Measurements from ENCODE around the gene SLC18A2. TPM values are rescaled to one million over a fixed set of nuclear protein-coding genes. Genes with fewer than 3 reads are reported as not detected.

The SLC18A2 gene
- total and polyA plus RNA-seq, 2 donors (not counting 1 experiment from before 2014, with no cell fraction given), result under 0.01 TPM; not detected in 1

DNA sequence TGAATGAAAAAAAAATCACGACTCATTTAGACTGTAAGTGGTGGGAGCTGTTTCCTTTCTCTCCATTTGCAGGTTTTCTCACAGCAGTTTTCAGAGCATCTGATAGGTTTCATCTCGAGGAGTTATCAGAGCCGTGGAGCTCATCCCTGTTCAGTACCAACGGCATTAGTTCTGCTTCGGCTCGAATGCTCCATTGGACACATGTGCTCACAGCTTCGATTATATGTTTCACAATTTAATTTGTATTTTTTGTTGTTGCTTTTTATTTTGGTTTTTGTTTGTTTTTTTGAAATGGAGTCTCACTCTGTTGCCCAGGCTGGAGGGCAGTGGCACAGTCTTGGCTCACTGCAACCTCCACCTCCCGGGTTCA is 1.5 kb downstream of the SLC18A2 start:
- no peak overlapping the region for H3K4me3 ChIP-seq (replicated peaks in 1 of 4; ENCODE audit: control extremely low read depth in 1 of 4, insufficient read depth in 1 of 4, low read depth in 3 of 4, low read length in 4 of 4)
- no peaks in the 10 kb centered on the region for H3K9me3 ChIP-seq (ENCODE audit: control insufficient read depth, insufficient read depth, low read depth, low read length)
- H3K36me3 ChIP-seq (ENCODE audit: control insufficient read depth, insufficient read depth, low read length), result no peaks in the 10 kb centered on the region
- no peaks in the 10 kb centered on the region for H3K79me2 ChIP-seq (ENCODE audit: control insufficient read depth, insufficient read depth, low read length)
- H4K20me1 ChIP-seq (ENCODE audit: control insufficient read depth, extremely low read depth, insufficient read depth, low read length), result no peaks in the 10 kb centered on the region
- no peak for DNase-seq (ENCODE audit: low read depth in 2 of 2)
- no peak overlapping the region for H2AFZ ChIP-seq (ENCODE audit: low read length)
- no peak overlapping the region for H3K9ac ChIP-seq (ENCODE audit: insufficient read depth, low read length)
- H3K4me1 ChIP-seq (ENCODE audit: control insufficient read depth, extremely low read depth, insufficient read depth, low read length), result no peaks in the 10 kb centered on the region
- no peak for TF ChIP-seq EZH2 (IDR thresholded peaks at IDR 0.05; ENCODE audit: low read length, missing control alignments)
- TF ChIP-seq, protein P1, sequence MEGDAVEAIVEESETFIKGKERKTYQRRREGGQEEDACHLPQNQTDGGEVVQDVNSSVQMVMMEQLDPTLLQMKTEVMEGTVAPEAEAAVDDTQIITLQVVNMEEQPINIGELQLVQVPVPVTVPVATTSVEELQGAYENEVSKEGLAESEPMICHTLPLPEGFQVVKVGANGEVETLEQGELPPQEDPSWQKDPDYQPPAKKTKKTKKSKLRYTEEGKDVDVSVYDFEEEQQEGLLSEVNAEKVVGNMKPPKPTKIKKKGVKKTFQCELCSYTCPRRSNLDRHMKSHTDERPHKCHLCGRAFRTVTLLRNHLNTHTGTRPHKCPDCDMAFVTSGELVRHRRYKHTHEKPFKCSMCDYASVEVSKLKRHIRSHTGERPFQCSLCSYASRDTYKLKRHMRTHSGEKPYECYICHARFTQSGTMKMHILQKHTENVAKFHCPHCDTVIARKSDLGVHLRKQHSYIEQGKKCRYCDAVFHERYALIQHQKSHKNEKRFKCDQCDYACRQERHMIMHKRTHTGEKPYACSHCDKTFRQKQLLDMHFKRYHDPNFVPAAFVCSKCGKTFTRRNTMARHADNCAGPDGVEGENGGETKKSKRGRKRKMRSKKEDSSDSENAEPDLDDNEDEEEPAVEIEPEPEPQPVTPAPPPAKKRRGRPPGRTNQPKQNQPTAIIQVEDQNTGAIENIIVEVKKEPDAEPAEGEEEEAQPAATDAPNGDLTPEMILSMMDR (conservative IDR thresholded peaks at IDR 0.05 in 1 of 2, IDR thresholded peaks at IDR 0.05 in 1 of 2; ENCODE audit: low read depth in 1 of 2, low read length in 2 of 2), result no peak
- no peak overlapping the region for H3K4me2 ChIP-seq (ENCODE audit: extremely low read depth, insufficient read depth, low read length)
- peaks cover 3% of the 10 kb centered on the region for H3K27me3 ChIP-seq (ENCODE audit: control insufficient read depth, insufficient read depth, low read length)
- no peak overlapping the region for H3K27ac ChIP-seq (ENCODE audit: insufficient read depth, low read length)

DNA sequence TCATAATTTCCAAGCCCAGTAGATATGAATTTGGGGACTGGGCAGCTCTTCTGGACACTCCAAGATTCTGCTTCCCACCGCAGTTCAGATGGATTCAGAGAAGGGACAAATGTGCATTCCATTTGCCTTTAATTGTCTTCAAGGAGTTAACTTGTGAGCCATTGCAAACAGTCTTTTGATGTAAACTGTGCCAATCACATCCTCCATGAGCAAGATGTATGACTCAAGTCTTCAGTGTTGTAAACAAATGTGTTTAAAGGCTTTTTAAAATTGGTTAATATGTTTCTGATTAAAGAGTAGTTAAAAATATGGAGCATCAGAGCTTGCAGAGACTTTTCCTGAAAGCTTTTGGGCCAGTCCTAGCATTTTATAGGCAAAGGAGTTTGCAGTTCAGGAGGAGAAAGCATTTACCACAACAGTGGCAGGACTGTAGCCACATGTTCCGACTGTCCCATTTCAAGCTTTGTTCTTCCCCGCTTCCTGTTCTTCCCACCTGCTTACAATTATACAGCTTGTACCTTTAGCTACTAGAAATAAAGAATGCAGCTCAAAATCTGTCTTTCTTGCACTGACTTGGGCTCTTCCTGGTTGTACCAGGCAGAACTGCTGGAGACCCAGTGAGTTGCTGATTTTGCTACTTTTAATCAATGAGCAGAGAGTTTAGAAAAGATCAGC is 6.2 kb downstream of the SLC18A2 start:
- no peaks in the 10 kb centered on the region for H3K9me3 ChIP-seq (ENCODE audit: control insufficient read depth, insufficient read depth, low read depth, low read length)
- H3K36me3 ChIP-seq (ENCODE audit: control insufficient read depth, insufficient read depth, low read length), result no peaks in the 10 kb centered on the region
- no peaks in the 10 kb centered on the region for H4K20me1 ChIP-seq (ENCODE audit: control insufficient read depth, extremely low read depth, insufficient read depth, low read length)
- TF ChIP-seq EZH2 (IDR thresholded peaks at IDR 0.05; ENCODE audit: low read length, missing control alignments), result no peak
- TF ChIP-seq, protein P1 (conservative IDR thresholded peaks at IDR 0.05 in 1 of 2, IDR thresholded peaks at IDR 0.05 in 1 of 2; ENCODE audit: low read depth in 1 of 2, low read length in 2 of 2), result no peak
- no peaks in the 10 kb centered on the region for H3K27me3 ChIP-seq (ENCODE audit: control insufficient read depth, insufficient read depth, low read length)
- H2AFZ ChIP-seq (ENCODE audit: low read length), result no peak overlapping the region
- H3K79me2 ChIP-seq (ENCODE audit: control insufficient read depth, insufficient read depth, low read length), result no peaks in the 10 kb centered on the region
- H3K4me1 ChIP-seq (ENCODE audit: control insufficient read depth, extremely low read depth, insufficient read depth, low read length), result no peaks in the 10 kb centered on the region
- H3K4me2 ChIP-seq (ENCODE audit: extremely low read depth, insufficient read depth, low read length), result no peak overlapping the region
- no peak overlapping the region for H3K9ac ChIP-seq (ENCODE audit: insufficient read depth, low read length)
- no peak overlapping the region for H3K27ac ChIP-seq (ENCODE audit: insufficient read depth, low read length)
- no peak for DNase-seq (ENCODE audit: low read depth in 2 of 2)
- H3K4me3 ChIP-seq (replicated peaks in 1 of 4; ENCODE audit: control extremely low read depth in 1 of 4, insufficient read depth in 1 of 4, low read depth in 3 of 4, low read length in 4 of 4), result no peak overlapping the region

DNA sequence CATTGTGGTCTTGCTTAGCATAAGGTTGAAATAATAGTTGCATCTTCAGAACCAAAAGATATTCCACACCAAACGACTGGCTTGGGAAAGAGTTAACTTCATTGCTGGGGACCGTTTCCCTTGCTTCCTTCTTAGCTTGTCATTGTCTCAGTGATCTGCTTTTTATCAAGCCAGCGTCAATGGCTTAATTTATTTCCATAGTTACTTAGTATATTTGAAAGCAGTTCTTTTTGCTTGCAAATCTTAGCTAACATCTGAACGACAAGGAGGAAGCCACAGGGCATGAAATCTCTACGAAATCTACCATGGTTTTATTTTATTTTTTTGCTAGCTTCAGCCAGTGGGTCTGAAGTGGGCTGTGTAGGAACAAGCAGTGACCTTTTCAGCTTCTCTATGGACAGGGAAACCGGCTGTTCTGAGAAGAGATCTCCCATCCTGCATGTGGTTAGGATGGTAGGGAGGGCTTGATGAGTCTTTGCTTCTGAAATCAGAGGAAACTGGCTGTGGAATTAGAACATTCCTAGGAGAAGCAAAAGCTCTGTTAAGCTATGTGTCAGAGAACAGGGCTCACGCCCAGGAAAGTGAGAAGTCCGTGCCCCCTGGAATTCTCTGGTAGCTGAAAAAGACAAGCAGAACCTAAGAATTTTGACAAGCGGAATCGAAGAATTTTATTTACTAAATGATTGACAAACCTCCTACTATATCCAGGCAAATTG is 8.0 kb downstream of the SLC18A2 start:
- no peak overlapping the region for H3K9ac ChIP-seq (ENCODE audit: insufficient read depth, low read length)
- H3K27ac ChIP-seq (ENCODE audit: insufficient read depth, low read length), result no peak overlapping the region
- no peak for DNase-seq (ENCODE audit: low read depth in 2 of 2)
- no peaks in the 10 kb centered on the region for H3K27me3 ChIP-seq (ENCODE audit: control insufficient read depth, insufficient read depth, low read length)
- H3K4me2 ChIP-seq (ENCODE audit: extremely low read depth, insufficient read depth, low read length), result no peak overlapping the region
- H3K4me1 ChIP-seq (ENCODE audit: control insufficient read depth, extremely low read depth, insufficient read depth, low read length), result no peaks in the 10 kb centered on the region
- TF ChIP-seq EZH2 (IDR thresholded peaks at IDR 0.05; ENCODE audit: low read length, missing control alignments), result no peak
- TF ChIP-seq, protein P1 (conservative IDR thresholded peaks at IDR 0.05 in 1 of 2, IDR thresholded peaks at IDR 0.05 in 1 of 2; ENCODE audit: low read depth in 1 of 2, low read length in 2 of 2), result no peak
- H3K36me3 ChIP-seq (ENCODE audit: control insufficient read depth, insufficient read depth, low read length), result no peaks in the 10 kb centered on the region
- H2AFZ ChIP-seq (ENCODE audit: low read length), result no peak overlapping the region
- no peaks in the 10 kb centered on the region for H3K9me3 ChIP-seq (ENCODE audit: control insufficient read depth, insufficient read depth, low read depth, low read length)
- H3K4me3 ChIP-seq (replicated peaks in 1 of 4; ENCODE audit: control extremely low read depth in 1 of 4, insufficient read depth in 1 of 4, low read depth in 3 of 4, low read length in 4 of 4), result no peak overlapping the region
- no peaks in the 10 kb centered on the region for H4K20me1 ChIP-seq (ENCODE audit: control insufficient read depth, extremely low read depth, insufficient read depth, low read length)
- H3K79me2 ChIP-seq (ENCODE audit: control insufficient read depth, insufficient read depth, low read length), result no peaks in the 10 kb centered on the region

Measured in fibroblast of lung (primary cell).